ENCODE results near the gene MDH1. TPM values are rescaled to one million over a fixed set of nuclear protein-coding genes. Genes with fewer than 3 reads are reported as not detected.
"Not testable (repeated sequence)": the region's sequence is repeated elsewhere in the genome, so short reads cannot be mapped to it uniquely, and the experiment has no call there.

The MDH1 gene
- total RNA-seq, 4 donors from 2014 or later: 169 to 206 (median 182) TPM

DNA sequence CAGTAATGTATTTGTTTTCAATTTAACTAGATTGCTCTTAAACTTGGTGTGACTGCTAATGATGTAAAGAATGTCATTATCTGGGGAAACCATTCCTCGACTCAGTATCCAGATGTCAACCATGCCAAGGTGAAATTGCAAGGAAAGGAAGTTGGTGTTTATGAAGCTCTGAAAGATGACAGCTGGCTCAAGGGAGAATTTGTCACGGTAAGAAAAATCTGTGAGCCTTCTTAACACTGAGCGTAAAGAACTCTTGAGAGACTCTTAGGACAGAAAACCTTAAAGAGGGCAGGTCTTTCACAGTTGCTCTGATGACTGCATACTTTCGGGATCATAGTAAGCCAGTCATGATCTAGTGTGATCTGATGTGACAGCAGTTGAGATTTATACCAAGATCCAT is 15.9 kb downstream of the MDH1 start:
- intact Hi-C loops (cut with DNase I): no loop called here
- no peaks in the 10 kb centered on the region for H3K27me3 ChIP-seq
- no peak for DNase-seq (ENCODE audit: extremely low spot score)
- TF ChIP-seq EP300 (IDR thresholded peaks at IDR 0.05) (no peak), POLR2AphosphoS5 (IDR thresholded peaks at IDR 0.05) (no peak), POLR2A (IDR thresholded peaks at IDR 0.05; ENCODE audit: low read depth) (no peak)
- TF ChIP-seq, protein P1, sequence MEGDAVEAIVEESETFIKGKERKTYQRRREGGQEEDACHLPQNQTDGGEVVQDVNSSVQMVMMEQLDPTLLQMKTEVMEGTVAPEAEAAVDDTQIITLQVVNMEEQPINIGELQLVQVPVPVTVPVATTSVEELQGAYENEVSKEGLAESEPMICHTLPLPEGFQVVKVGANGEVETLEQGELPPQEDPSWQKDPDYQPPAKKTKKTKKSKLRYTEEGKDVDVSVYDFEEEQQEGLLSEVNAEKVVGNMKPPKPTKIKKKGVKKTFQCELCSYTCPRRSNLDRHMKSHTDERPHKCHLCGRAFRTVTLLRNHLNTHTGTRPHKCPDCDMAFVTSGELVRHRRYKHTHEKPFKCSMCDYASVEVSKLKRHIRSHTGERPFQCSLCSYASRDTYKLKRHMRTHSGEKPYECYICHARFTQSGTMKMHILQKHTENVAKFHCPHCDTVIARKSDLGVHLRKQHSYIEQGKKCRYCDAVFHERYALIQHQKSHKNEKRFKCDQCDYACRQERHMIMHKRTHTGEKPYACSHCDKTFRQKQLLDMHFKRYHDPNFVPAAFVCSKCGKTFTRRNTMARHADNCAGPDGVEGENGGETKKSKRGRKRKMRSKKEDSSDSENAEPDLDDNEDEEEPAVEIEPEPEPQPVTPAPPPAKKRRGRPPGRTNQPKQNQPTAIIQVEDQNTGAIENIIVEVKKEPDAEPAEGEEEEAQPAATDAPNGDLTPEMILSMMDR (IDR thresholded peaks at IDR 0.05): no peak
- H3K4me1 ChIP-seq: peaks cover 0 to 4% (median 0%) of the 10 kb centered on the region in 4 donors
- H3K27ac ChIP-seq (replicated peaks in 1 of 4): no peak overlapping the region
- no peak overlapping the region for H3K4me3 ChIP-seq
- WGBS: 77% methylated on average over 4 of the region's 4 CpGs
- H3K36me3 ChIP-seq: peaks cover 47 to 78% (median 71%) of the 10 kb centered on the region in 4 donors
- H3K9me3 ChIP-seq: no peaks in the 10 kb centered on the region

DNA sequence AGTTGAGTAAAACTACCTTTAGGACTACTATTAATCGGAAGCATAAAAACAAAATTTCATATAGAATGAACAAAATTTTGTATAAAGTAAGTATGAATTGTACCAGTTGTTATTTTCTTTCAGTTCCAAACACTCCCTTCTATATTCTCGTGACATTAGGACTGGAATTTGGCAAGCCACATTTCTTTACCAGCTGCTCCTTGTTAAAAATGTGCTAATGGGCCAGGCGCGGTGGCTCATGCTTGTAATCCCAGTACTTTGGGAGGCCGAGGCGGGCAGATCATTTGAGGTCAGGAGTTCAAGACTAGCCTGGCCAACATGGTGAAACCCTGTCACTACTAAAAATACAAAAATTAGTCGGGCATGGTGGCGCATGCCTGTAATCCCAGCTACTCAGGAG is 20.1 kb downstream of the MDH1 start:
- DNase-seq (ENCODE audit: extremely low spot score); intact Hi-C loops (cut with DNase I): not testable (repeated sequence)
- WGBS: 69% methylated on average over 8 of the region's 8 CpGs

DNA sequence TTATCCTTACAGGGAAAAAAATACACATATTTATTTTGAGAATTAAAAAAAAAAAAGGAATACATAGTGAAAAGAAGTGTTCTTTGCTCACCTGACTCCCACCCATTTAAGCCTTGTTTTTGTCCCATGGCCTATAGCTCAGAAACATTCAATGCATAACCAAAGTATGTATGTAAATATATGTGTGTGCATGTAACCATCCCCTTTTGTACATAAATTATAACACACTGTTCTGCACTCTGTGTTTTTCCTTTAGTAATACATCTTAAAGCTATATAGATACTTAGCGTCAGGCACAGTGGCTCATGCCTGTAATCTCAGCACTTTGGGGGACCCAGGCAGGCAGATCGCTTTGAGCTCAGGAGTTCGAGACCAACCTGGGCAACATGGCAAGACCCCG is 21.8 kb downstream of the MDH1 start:
- Histone ChIP-seq H3K4me1 (no peaks in the 10 kb centered on the region), H3K36me3 (peaks cover 21 to 22% (median 22%) of the 10 kb centered on the region in 4 donors), H3K27ac (replicated peaks in 1 of 4) (no peak overlapping the region), H3K27me3 (no peaks in the 10 kb centered on the region), H3K4me3 (no peak overlapping the region), H3K9me3 (no peaks in the 10 kb centered on the region)
- TF ChIP-seq POLR2AphosphoS5 (IDR thresholded peaks at IDR 0.05) (no peak), EP300 (IDR thresholded peaks at IDR 0.05) (no peak), POLR2A (IDR thresholded peaks at IDR 0.05; ENCODE audit: low read depth) (no peak)
- TF ChIP-seq, protein P1 (IDR thresholded peaks at IDR 0.05): no peak
- 92% methylated on average over 4 of the region's 4 CpGs for WGBS
- no peak for DNase-seq (ENCODE audit: extremely low spot score)
- intact Hi-C loops (cut with DNase I): no loop called here

More for the DNA sequence above, 20.1 kb downstream of the MDH1 start:
- not testable (repeated sequence) for H3K9me3 ChIP-seq; H3K27ac ChIP-seq (replicated peaks in 1 of 4); H3K4me1 ChIP-seq; H3K4me3 ChIP-seq; H3K27me3 ChIP-seq
- H3K36me3 ChIP-seq: peaks cover 34 to 39% (median 38%) of the 10 kb centered on the region in 4 donors

DNA sequence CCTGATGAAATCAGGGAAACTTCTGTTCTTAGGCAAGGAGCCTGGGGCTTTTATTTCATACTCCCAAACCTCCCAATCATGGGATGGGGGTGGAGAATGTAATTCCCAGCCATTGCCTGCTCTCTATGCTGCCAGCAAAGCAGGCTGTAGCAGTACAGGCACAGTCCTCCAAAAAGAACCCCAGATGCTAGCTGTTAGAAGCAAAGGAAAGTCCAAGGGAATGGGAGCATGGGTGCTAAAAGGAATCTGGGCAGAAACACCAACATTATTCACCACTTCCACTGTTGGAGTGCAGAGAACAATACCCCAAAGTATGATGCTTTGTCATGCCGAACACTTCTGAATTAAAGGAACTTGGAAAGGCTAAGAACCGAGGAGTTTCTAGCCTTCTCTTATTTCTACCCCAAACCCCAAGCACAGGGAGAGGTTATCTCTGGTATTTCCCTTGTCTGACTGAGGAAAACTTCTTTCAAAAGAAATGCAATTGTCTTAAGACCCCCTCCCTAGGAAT is 24.7 kb downstream of the MDH1 start:
- no peak for DNase-seq (ENCODE audit: extremely low spot score)
- intact Hi-C loops (cut with DNase I): no loop called here
- Histone ChIP-seq H3K27me3 (no peaks in the 10 kb centered on the region), H3K36me3 (no peaks in the 10 kb centered on the region), H3K4me3 (no peak overlapping the region), H3K27ac (replicated peaks in 1 of 4) (no peak overlapping the region), H3K4me1 (no peaks in the 10 kb centered on the region), H3K9me3 (no peaks in the 10 kb centered on the region)
- whole genome bisulfite sequencing: 87% methylated on average over 2 of the region's 2 CpGs
- TF ChIP-seq, protein P1 (IDR thresholded peaks at IDR 0.05): no peak
- TF ChIP-seq EP300 (IDR thresholded peaks at IDR 0.05): no peak
- TF ChIP-seq POLR2AphosphoS5 (IDR thresholded peaks at IDR 0.05): no peak
- no peak for TF ChIP-seq POLR2A (IDR thresholded peaks at IDR 0.05; ENCODE audit: low read depth)

DNA sequence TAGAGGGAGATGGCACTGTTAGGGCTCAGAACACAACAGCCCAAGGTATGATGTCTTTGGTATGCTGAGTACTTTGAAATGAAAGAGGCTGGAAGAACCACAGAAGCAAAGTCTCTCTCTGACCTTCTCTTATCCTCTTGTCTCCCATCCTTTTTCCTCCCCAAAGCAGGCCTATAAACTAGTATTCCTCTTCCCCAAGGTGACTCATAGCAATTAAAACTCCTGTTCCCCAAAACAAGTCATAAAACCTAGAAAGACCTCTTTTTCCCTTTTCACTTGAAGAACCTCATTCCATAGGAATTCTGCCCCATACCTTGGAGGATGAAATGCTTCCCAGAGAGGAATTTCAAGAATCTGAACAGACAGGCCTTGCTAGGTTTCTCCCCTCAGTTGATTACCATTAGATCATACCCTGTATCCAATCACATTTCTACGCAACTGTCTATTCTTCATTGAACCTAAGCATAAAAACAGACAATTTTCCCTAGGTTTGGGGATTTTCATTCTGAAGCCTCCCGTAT is 25.7 kb downstream of the MDH1 start:
- Histone ChIP-seq H3K9me3 (no peaks in the 10 kb centered on the region), H3K27ac (replicated peaks in 1 of 4) (no peak overlapping the region), H3K4me3 (no peak overlapping the region), H3K27me3 (peaks cover 0 to 1% (median 0%) of the 10 kb centered on the region in 4 donors), H3K36me3 (no peaks in the 10 kb centered on the region), H3K4me1 (no peaks in the 10 kb centered on the region)
- TF ChIP-seq EP300 (IDR thresholded peaks at IDR 0.05) (no peak), POLR2AphosphoS5 (IDR thresholded peaks at IDR 0.05) (no peak), POLR2A (IDR thresholded peaks at IDR 0.05; ENCODE audit: low read depth) (no peak)
- TF ChIP-seq, protein P1 (IDR thresholded peaks at IDR 0.05): no peak
- WGBS: 91% methylated on average over 2 of the region's 2 CpGs
- intact Hi-C loops (cut with DNase I): no loop called here
- no peak for DNase-seq (ENCODE audit: extremely low spot score)
